Measurements from ENCODE around the gene PPP1R3D.
"Not testable (repeated sequence)": the region's sequence is repeated elsewhere in the genome, so short reads cannot be mapped to it uniquely, and the experiment has no call there.

DNA sequence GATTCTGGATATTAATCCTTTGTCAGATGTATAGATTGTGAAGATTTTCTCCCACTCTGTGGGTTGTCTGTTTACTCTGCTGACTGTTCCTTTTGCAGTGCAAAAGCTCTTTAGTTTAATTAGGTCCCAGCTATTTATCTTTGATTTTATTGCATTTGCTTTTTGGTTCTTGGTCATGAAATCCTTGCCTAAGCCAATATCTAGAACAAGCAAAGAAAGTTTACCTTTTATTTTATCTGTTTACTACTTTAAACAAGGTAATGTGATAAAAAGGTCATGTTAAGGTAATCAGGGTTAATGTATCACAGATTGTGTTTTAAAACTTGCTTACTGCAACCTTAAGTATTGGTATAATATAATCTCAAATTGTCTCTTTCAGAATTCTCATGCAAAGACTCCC lies 17.5 kb upstream of the PPP1R3D start:
- TF ChIP-seq, protein P1, sequence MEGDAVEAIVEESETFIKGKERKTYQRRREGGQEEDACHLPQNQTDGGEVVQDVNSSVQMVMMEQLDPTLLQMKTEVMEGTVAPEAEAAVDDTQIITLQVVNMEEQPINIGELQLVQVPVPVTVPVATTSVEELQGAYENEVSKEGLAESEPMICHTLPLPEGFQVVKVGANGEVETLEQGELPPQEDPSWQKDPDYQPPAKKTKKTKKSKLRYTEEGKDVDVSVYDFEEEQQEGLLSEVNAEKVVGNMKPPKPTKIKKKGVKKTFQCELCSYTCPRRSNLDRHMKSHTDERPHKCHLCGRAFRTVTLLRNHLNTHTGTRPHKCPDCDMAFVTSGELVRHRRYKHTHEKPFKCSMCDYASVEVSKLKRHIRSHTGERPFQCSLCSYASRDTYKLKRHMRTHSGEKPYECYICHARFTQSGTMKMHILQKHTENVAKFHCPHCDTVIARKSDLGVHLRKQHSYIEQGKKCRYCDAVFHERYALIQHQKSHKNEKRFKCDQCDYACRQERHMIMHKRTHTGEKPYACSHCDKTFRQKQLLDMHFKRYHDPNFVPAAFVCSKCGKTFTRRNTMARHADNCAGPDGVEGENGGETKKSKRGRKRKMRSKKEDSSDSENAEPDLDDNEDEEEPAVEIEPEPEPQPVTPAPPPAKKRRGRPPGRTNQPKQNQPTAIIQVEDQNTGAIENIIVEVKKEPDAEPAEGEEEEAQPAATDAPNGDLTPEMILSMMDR (IDR thresholded peaks at IDR 0.05; ENCODE audit: low read length): not testable (repeated sequence)
- TF ChIP-seq EZH2phosphoT487 (IDR thresholded peaks at IDR 0.05; ENCODE audit: low read length); EZH2 (optimal IDR thresholded peaks at IDR 0.05; ENCODE audit: low read depth, low read length): not testable (repeated sequence)

Measured in MM.1S (cell line).